HG03342 (cell line): ENCODE measurements around the gene HSPA12A.
A peak's percentile ranks its signal among the peaks of the same experiment; 100 is the strongest.

Experiments used
- ATAC-seq: cut with Tn5 transposase; IDR thresholded peaks from one replicate; pipeline ENCODE4 v1.9.1; 2021; ENCODE audit warnings: mild to moderate bottlenecking, moderate library complexity; ENCODE audit not compliant: unreplicated experiment

The HSPA12A gene

DNA sequence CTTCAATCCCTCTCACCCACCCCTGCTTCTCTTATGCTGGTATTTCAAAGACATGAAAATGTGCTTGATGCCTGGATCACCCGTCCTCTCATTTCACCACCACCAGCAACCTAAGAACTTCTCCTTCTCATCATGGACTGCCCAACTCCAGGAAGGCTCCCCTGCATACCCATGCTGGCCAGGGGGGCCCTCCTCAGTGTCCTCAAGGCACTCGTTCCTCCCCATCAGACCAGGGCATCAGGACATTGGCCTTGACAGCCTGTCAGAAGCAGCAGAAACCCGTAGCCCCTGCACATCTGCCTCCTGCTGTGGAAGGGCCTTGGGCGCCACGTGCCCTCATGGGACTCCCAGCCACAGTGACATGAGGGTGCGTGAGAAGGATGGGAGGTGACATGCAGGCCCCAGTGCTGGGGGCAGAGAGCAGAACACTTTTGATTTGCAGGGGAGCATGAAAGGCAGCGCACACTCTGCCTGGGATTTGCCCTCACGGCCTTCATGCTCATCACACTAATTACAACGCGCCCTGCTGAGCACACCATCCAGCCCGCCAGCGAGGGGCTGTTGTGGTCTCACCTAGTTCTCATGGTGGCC, 1.9 kb upstream of the HSPA12A start:
- ATAC-seq = no peak

DNA sequence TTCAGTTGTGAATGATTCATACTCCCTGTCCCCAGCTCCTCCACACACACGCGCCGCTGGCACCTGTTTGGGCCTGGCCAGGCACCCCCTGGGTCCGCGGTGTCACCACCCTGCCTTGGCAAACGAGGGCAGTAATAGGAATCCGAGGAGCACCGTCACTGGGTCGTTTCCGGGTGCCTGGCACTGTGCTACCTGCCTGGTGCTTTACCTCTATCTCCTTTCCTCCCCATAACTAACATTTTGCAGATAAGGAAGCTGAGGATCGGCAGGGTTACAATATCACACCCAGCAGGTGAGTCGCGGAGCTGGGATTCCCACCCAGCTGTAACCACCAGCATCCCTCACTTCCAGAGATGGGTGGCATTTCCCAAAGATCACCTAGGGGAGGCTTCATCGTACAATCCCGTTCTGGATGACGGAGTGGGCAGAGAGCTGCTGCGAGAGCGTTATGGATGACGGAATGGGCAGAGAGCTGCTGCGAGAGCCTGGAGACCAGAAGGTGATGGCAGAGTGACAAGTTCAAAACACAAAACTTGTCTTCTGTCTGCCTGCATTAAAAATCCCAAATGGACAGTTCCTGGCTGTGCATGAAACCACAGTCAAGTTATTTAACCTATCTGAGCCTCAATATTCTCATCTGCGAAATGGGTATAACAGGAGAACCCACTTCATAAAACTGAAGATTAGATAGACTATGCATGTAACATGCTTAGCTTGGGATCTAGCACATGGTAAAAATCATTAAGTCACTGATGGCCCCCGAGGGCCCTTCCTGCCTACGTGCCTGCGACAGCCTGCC, 1.1 kb upstream of the HSPA12A start:
- no peak for ATAC-seq

DNA sequence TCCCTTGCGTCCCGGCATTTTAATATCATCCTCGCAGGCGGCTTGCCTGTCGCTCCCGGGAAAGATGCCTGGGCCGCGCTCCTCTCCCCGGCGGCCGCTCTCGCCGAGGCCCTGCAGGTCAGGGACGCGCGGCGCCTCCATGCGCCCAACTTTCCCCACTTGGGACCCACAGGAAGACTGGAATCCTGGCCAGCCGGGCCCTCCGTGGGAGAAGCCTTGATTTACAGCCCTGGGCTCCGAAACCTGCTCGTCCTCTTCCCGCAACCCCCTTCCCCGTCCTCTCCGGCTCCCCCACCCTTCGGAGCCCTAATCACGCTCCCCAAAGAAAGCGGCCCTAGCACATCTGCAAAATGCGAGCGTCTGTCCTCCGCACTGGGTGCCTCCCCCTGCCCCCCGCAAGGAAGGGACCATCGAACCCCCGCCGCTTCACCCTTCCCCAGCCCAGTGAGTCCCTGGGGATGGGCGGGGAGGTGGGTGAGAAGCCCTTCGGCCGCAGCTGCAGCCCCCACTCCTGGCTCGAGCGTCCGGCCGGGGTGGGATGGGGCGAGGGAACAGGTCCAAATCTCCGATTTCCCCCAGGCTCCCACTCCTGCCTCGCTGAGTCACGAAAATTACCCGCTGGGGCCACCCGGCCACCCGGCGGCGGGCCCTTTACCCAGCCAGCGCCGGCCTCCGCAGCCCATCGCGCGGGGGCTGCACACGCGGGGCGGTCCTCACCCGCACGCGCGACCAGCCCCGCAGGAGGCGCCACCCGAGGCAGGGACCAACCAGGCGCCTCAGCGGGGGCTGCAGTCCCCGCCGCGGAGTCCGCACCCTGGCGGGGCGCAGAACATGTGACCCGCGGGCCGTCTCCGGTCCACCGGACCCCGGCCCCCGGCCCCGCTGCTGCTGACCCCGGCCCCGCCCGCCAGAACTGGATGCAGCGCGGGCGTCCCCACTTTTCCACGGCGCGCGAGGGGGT, 695 bp downstream of the HSPA12A start:
- ATAC-seq = peak; percentile 10

DNA sequence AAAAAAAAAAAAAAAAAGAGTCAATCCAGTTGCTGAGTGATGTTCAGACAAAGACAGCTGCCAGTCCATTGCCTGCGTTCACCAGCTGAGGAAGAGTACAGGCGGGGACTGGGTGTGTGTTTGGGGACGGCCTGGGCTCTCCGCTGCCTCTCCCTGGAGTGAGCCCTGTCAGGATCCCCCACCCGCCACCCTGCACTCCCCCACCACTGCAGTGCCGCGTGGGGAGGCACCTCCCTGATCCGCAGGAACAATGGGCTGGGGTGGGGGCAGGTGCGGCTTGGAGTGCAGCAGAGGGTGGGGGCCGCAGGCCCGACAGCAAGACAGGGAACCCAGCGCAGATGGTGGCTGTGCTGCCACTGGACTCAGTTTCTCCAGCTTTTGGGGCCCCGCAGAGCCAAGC, 1.4 kb downstream of the HSPA12A start:
- ATAC-seq = no peak

DNA sequence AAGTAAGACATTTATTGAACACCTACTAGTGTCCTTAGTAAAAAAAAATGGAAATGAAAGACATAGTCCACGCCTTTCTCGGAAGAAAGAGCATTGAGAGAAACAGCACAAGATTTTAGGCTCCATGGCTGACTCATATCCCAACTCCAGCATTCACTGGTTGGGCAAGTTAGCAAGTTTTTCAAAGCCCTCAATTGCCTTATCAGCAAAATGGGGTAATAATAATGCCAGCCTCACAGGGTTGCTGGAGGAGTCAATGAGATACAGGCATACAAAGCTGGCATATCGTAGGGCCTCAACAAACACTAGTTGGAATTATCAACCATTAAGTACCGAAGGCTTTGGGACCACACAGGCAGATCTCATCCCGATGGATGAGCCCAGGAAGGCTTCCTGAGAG, 4.0 kb downstream of the HSPA12A start:
- ATAC-seq = no peak

DNA sequence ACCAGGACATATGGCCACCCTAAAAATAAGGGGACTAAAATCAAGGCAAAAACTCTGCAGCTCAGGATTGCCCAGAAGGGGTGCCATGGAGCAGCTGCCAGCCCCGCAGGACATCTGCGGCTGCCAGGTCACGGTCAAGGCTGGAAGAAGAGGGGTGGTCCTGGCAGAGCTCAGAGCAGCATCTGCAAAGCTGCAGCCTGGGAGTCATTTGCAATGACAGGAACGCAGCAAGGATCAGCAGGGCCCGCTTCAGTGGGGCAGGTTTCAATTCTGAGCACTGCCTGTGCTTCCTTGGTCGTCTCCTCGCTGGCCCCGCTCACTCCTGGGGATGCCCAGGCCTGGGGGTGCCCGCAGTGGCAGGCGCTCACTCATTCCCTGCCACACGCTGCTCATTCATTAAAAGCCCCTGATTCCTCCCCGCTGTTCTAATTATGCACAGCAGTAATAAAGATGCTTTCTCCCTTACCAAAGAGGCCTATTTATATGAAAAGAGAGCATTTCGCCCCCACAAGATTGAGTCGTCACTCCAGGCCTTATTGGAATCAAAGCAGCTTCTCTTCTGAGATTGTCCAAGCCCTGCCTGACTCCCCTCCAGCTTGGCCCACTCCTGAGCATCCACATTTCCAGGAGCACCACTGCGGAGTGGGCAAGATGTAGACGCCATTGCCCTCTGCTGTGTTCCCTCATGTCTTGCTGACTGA, 4.6 kb downstream of the HSPA12A start:
- ATAC-seq = no peak

DNA sequence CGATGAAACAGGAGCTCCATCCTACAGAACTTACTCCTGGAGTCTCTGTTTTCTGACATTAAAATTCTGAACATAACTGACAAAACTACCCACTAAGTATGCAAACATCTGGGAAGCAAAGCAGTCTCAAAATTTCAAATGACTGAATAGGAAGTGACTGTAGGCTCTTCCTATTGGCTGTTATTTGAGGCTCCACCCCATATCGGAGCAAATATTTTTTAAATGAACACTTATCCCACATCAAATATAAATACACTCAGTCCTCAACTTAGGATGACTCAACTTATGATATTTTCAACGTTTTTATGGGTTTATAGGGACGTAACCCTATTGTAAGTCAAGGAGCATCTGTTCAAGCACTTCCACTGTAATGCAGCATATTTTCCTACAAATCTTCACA, 8.8 kb downstream of the HSPA12A start:
- ATAC-seq = no peak

DNA sequence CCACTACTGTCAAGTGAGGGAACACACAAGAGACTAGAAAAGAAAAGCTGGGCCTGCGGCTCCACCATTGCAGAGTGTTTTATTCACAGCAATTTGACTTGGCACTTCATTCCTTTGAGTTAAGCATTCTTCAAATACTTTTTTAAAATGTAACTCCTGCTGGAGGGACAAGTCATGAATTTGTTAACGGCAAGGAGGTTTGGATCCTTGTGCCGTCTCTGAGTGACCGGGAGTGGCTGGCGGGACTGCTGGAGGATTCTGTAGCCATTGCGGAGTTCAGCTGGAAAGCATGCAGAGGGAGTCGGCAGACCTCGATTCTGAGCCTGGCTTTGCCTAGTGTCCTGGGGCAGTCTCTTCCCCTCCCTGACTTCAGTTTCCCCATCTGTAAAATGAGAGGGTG, 9.8 kb downstream of the HSPA12A start:
- ATAC-seq = no peak

DNA sequence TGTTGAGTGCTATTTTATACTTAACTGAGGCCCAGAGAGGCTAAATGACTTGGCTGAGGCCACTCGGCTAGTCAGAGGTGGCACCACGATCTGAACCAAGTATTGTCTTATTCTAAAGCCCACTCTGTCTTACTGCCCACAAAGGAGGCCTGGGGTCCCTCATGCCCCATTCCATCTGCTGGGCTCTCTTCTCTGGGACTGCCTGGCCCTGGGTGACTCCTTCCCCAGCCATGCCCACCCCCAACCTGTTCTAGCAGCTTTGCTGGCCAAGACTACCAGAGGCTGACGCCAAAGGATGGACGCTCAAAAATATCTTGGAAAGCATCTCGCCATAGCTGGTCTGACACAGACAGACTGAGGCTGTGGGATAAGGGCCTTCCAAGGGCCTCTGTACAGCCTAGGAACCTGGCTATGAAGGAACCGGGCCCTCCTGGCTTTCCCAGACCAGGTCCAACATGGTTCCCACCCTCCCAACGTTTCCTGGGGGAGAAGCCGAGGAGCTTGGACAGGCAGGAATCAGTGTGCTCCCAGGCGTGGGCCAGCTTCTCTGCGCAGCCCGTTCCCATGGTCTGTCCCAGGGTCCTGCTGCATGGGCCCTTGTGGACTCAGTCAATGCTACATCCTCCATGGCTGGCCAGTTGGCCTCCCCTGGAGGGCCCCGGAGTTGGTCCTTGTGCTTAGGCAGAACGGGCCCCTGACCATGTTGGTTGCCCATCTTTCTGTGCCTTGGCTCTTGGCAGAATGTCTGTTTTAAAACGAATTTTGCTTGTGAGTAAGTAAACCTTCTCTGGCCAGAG, 11.7 kb downstream of the HSPA12A start:
- ATAC-seq = no peak

DNA sequence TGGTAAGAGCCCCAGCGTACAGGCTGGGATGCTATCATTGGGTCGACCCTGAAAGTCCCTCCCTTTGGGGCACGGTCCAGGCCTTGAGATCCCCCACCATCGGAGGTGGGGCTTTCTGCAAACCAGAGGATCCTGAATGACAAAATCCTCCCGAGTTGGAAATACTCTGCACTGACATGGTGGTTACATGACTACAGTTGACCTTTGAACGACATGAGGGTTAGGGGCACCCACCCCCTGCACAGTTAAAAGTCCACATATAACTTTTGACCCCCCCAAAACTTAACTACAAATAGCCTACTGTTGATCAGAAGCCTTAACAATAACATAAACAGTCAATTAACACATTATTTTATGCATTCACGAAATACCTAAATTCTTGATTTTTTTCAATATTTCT, 13.1 kb downstream of the HSPA12A start:
- ATAC-seq = no peak

DNA sequence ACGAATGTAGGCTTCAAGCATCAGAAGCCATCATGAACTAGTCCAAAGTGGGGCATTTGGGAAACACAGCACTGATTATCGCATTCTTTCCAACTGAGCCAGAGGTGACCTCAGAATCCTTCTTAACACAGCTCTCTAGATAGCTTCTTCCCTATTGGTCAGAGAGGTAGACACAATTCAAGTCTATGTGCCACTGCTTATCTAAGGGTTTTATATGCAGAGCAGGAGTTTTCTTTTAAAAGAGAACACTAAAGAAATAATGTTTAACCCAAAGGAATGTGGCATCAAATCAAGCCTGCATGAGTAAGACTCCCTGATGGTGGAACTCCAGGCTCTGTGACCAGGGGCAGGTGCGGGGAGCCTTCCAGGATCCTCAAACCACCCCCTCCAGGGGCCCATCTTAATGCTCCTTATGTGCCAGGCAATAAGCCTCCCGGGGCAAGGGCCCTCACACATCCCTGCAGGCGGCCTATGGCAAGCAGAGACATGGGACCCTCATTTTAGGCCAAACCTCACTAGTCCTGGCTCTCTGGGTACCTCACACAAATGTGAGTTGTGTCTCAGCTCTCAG, 13.8 kb downstream of the HSPA12A start:
- no peak for ATAC-seq

DNA sequence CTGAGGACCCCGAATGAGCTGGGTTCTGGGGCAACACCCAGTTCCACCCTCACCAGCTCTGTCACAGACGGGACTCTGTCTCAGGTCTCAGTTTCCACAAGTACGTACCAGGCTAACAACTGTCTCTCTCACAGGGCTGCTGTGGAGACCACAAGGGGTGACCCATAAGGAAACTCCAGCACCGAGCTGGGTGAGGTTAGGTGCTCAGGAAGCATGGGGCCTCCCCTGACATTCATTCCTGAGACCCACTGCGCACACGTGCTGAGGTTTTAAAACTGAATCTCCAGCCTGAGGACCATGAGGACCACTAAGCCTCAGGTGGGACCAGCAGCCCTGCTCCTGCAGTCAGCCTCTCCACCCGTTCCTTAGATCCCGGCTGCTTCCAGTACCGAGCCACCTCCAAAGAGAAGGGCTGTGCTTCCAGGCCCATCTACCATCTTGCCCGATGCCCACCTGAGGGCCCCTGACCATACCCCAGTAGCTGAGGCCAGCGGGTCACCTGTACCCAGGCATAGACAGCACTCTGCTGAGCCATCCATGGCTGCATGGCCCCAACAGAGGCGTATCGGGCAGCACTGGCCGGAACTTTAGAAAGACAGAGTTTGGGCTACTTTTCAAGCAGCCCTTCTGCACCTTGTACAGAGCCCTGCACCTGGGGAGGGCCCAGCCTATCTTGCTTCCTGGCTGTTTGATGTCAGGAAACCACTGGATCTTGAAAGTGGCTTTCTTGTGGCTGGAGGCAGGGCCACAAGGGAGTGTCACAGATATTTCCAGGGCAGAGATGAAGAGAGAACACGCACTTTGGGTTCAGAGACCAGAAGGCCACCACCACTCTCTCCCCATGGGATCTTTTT, 18.7 kb downstream of the HSPA12A start:
- ATAC-seq = no peak

DNA sequence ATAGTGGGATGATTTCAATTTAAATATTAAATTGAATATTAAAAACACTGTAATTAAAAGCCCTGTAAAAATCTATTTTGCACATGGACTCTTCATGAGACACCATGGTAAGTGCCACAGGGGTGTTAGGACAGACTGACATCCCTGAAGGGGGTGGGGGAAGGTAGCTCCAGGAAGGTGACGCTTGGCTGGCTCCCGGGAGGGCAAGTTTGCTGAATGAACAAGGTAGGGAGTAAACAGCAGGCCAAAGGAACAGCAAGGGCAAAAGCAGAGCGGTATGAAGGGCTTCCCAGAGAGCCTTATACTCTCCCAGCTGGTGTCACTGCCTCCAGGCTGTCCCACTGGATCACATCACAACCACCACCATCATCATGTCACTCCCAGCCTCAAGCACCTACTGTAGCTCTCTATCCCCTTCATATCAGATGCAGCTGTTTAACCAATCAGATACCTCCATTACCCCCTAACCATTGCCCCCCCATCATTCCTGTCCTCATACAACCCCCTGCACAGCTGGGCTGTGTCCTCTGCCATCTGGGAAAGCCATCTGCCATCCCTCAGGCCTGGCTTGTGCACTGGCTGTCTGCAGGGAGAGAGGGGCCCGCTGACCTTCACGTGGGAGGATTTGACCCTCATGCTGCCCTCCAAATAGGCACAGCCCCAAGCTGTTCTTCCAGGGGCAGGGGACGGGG, 19.5 kb downstream of the HSPA12A start:
- no peak for ATAC-seq

DNA sequence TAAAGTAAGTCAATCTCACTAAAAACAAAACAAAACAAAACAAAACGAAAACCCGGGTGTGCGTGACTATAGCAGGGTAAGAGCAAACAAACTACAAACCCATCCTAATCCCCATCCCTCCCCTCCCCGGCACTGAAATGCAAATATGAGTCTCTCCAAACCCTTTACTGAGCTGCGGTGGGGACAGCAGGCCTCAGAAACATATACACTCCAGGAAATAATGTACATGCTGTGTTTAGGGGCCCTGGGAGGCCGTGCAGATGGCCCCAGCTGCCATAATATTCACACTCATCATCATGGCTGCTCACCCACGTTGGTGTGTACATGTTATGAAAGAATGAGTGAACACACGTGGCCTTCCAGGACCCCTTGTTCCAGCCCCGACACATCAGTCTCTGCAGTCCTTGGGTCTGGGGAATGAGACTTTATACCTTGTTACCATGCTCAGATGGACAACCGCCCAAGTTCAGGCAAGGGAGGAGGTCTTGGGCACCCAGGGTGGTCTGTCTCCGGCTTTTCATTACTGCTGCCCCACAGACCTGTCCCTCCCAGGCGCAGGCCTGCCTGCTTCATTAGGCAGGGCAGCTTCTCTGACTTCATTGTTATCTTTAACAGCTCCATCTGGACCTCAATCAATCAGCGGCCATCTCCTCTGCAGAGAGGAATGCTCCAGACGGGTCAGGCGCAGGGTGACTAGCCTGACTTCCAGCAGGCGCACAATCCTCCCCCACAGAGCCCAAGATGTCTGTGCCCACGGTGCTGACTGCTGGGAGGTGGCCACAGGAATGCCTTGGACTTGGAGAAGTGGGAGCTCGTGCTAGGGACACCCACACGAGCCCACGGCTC, 20.6 kb downstream of the HSPA12A start:
- no peak for ATAC-seq

DNA sequence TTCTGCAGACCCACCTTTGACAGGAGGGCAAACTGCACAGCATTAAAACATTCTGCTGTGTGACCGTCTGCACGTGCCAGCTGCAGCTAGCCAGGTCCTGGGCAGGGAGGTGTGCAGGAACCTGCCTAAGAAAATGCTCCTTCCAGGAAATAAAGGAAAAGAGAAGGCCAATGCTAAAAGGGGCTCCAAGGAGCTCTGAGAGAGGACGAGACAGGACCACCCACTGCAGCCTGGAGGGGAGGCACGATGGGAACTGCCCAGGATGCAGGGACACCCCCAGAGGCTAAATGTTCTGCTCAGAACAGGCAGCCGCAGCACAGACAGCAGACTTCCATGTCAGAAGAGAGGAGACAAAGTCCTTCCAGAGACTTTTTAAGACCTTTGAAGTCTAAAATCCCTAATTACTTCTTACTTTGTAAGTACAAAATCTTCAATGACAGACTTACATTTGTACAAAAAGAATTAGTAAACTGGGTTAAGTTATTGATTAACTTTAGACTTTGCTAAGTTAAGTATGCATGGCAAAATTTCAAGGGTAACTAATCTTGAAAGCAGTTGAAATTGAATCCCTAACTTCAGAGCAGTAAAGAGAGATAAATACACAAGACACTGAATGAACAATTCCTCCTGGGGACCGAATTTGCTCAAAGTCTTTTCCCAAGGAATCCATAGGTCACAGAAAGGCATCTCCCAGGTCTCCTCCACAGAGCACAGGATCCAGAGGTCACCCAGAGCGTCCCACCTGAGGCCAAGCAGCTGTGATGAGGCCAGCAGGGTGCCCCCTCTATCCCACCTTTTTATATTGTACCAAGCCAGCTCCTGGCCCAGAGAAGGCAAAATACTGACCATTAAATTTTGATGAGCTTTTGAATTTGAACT, 21.5 kb downstream of the HSPA12A start:
- no peak for ATAC-seq

DNA sequence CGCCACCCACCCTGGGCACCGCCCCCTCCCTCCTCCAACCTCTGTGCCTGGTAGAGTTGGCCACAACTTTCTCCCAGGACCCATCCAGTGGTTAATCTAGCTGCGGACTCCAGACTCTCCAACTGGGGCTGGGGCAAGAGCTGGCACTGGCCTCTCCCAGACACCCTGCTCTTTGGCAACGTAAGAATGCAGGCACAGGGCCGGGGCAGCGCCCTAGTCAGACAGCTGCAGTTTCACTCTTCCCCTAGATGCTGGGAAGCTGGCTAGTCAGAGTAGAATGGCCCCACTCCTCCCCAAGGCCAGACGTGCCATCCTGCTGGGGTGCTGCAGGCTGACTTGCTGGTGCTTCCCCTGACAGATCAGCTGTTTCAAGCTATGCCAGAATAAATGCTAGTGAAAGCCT, 22.1 kb downstream of the HSPA12A start:
- no peak for ATAC-seq
